ENCODE measurements around the gene TBC1D22A. TPM values are rescaled to one million over a fixed set of nuclear protein-coding genes. Genes with fewer than 3 reads are reported as not detected.

Gene TBC1D22A
- total and polyA plus RNA-seq, 2 donors (not counting 3 experiments of a cell fraction or from before 2014, with no cell fraction given): 26.1 to 32.4 TPM

DNA sequence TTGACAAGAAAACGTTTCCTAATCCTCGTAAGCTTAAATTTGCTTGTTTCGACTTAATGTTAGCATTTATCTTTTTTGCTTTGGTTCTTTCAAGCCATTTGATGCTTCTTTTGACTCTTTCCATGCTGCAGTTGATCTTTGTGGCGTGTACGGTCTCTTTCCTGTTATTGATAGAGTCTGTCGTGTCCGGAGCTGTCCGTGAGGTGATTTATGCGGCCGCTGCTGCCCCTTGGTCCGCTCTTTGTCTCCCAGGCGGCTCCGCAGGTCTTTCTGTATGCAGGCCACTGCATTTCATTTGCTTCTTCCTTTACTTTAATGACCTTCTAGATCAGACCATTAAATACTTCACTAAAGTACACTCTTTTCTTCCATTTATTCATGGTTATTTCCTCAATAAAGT, 50.3 kb downstream of the TBC1D22A start:
- peak overlapping the region; percentile 34 for H3K4me2 ChIP-seq (ENCODE audit: insufficient read depth, low read length)
- ChIA-PET CTCF (interaction anchor here (1.4 to 1.7 kb wide), 2 partner anchors 9 to 14 kb away, joined by 6 to 7 read pairs; no protein-coding TSS in a partner anchor), POLR2A (no interaction called here)
- FAIRE-seq (no peak), DNase-seq (ENCODE audit: low read depth, low spot score) (peak; percentile 72)
- H3K4me3 ChIP-seq (replicated peaks in 1 of 3; ENCODE audit: insufficient read depth in 1 of 3, low read depth in 1 of 3, low read length in 3 of 3): no peak overlapping the region
- no TSS peak for BruUV-seq (replicated peaks)
- H4K20me1 ChIP-seq (replicated peaks; ENCODE audit: control insufficient read depth, extremely low read depth, insufficient read depth, low read length): no peaks in the 10 kb centered on the region
- no peak overlapping the region for H3K27ac ChIP-seq (ENCODE audit: insufficient read depth, low read depth, low read length)
- H3K9ac ChIP-seq (replicated peaks; ENCODE audit: extremely low read depth, insufficient read depth, low read length): no peak overlapping the region
- H3K27me3 ChIP-seq (ENCODE audit: control insufficient read depth in 2 of 2, insufficient read depth in 2 of 2, low read length in 2 of 2): no peaks in the 10 kb centered on the region
- no peaks in the 10 kb centered on the region for H3K9me3 ChIP-seq (replicated peaks; ENCODE audit: control insufficient read depth, insufficient read depth, low read length)
- no peaks in the 10 kb centered on the region for H3K9me1 ChIP-seq (replicated peaks; ENCODE audit: control insufficient read depth, extremely low read depth, insufficient read depth, low read length)
- peaks cover 12% of the 10 kb centered on the region for H3K79me2 ChIP-seq (ENCODE audit: control insufficient read depth, insufficient read depth, low read length)
- TF ChIP-seq, protein P1, sequence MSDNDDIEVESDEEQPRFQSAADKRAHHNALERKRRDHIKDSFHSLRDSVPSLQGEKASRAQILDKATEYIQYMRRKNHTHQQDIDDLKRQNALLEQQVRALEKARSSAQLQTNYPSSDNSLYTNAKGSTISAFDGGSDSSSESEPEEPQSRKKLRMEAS (IDR thresholded peaks at IDR 0.05; ENCODE audit: insufficient read depth, insufficient read length): no peak
- TF ChIP-seq MYC (IDR thresholded peaks at IDR 0.05; ENCODE audit: low read depth, low read length) (no peak), FOS (IDR thresholded peaks at IDR 0.05; ENCODE audit: borderline replicate concordance, insufficient read depth, low read length) (no peak), CTCF (IDR thresholded peaks at IDR 0.05; ENCODE audit: extremely low read depth in 1 of 2, insufficient read depth in 1 of 2, low read depth in 1 of 2, low read length in 2 of 2) (no peak), POLR2A (IDR thresholded peaks at IDR 0.05; ENCODE audit: low read depth, low read length) (no peak), POLR2AphosphoS5 (IDR thresholded peaks at IDR 0.05; ENCODE audit: insufficient read depth, low read depth, low read length) (no peak), GATA2 (IDR thresholded peaks at IDR 0.05; ENCODE audit: insufficient read depth, insufficient read length, low read depth, low read length) (no peak)
- H2AFZ ChIP-seq (ENCODE audit: low read depth, low read length): no peak overlapping the region
- H3K4me1 ChIP-seq (ENCODE audit: control insufficient read depth, extremely low read depth, insufficient read depth, low read length): peaks cover 24% of the 10 kb centered on the region
- dilution Hi-C loops (cut with MboI; ENCODE audit: extremely low pct_ligation_motif_present, low sequenced_read_pairs) (no loop called here), intact Hi-C loops (cut with micrococcal nuclease) (no loop called here)
- H3K36me3 ChIP-seq (ENCODE audit: control insufficient read depth in 2 of 2, extremely low read depth in 1 of 2, insufficient read depth in 2 of 2, low read length in 2 of 2): no peaks in the 10 kb centered on the region
